Calu3 (cell line): ENCODE results near the gene IPPK. TPM values are rescaled to one million over a fixed set of nuclear protein-coding genes. Genes with fewer than 3 reads are reported as not detected.

Experiments used
- BruUV-seq: library from RNA; stranded (reverse); fragments of 400-500 nt; replicated peaks from 2 replicates; lab custom pipeline; 2021; lab: Mats Ljungman, UMichigan
- CTCF ChIA-PET: fragments of 300-600 bp; sonication (Branson Sonifier 250); formaldehyde crosslinking; loops from one replicate; lab custom pipeline; 2022; ENCODE audit warnings: antibody characterized with exemption; lab: Charles Lee
- DNase-seq: peaks from one replicate; pipeline ENCODE4 v3.0.0; 2022
- H3K27ac Mint-ChIP-seq: one replicate; pipeline ENCODE4 v1.8.0; 2022; ENCODE audit warnings: mixed read lengths; ENCODE audit not compliant: unreplicated experiment
- H3K27me3 Mint-ChIP-seq: one replicate; pipeline ENCODE4 v1.8.0; 2022; ENCODE audit warnings: mixed read lengths; ENCODE audit not compliant: unreplicated experiment
- H3K36me3 Mint-ChIP-seq: one replicate; pipeline ENCODE4 v1.8.0; 2022; ENCODE audit warnings: mild to moderate bottlenecking, moderate library complexity, mixed read lengths; ENCODE audit not compliant: insufficient read depth, unreplicated experiment
- H3K4me1 Mint-ChIP-seq: one replicate; pipeline ENCODE4 v1.8.0; 2022; ENCODE audit warnings: mild to moderate bottlenecking, low read depth, mixed read lengths; ENCODE audit not compliant: unreplicated experiment
- H3K4me3 Mint-ChIP-seq: one replicate; pipeline ENCODE4 v1.8.0; 2022; ENCODE audit warnings: mild to moderate bottlenecking, low read depth, moderate library complexity, mixed read lengths; ENCODE audit not compliant: unreplicated experiment
- H3K9me3 Mint-ChIP-seq: one replicate; pipeline ENCODE4 v1.8.0; 2022; ENCODE audit warnings: low read depth, mixed read lengths; ENCODE audit not compliant: unreplicated experiment
- intact Hi-C: fragments of 100-400 bp; cut with micrococcal nuclease; formaldehyde crosslinking; loops from one replicate; pipeline ENCODE4 v1.10.0; 2022; ENCODE audit not compliant: unreplicated experiment
- total RNA-seq: library from RNA; stranded (reverse); gene quantifications from 2 replicates; pipeline ENCODE4 v1.2.3, GENCODE V29; 2022
- TF ChIP-seq, protein P1 (sequence below): fragments of 200-600 bp; IDR thresholded peaks from one replicate; pipeline ENCODE4 v1.8.0; 2022; ENCODE audit warnings: antibody characterized with exemption; ENCODE audit not compliant: unreplicated experiment

The IPPK gene
- total RNA-seq, 1 experiment from 2014 or later: 8.9 TPM

DNA sequence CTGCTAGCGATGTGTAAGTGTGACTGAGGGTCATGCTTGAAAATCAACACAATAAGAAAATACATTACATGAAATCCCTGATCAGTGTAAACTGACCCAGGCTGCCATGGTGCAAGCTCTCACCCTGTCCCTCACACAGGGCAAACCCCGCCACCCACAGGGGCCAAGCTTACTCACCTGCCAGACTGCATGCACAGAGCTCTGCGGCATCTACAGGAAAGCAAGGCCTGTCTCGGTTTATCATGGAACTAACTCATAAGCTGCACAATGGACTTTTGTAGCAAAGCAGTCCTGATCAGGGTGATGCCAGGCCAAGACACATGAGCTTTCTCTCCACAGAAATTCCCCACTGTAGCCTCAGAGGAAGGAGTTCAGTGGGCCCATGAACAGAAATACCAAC lies 9.7 kb downstream of the IPPK start:
- Mint-ChIP-seq H3K36me3 (peaks cover 11% of the 10 kb centered on the region), H3K4me1 (peaks cover 7% of the 10 kb centered on the region), H3K27me3 (no peaks in the 10 kb centered on the region), H3K9me3 (no peaks in the 10 kb centered on the region), H3K4me3 (no peak overlapping the region), H3K27ac (no peak overlapping the region)
- TF ChIP-seq, protein P1, sequence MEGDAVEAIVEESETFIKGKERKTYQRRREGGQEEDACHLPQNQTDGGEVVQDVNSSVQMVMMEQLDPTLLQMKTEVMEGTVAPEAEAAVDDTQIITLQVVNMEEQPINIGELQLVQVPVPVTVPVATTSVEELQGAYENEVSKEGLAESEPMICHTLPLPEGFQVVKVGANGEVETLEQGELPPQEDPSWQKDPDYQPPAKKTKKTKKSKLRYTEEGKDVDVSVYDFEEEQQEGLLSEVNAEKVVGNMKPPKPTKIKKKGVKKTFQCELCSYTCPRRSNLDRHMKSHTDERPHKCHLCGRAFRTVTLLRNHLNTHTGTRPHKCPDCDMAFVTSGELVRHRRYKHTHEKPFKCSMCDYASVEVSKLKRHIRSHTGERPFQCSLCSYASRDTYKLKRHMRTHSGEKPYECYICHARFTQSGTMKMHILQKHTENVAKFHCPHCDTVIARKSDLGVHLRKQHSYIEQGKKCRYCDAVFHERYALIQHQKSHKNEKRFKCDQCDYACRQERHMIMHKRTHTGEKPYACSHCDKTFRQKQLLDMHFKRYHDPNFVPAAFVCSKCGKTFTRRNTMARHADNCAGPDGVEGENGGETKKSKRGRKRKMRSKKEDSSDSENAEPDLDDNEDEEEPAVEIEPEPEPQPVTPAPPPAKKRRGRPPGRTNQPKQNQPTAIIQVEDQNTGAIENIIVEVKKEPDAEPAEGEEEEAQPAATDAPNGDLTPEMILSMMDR: no peak
- DNase-seq: no peak
- CTCF ChIA-PET: no interaction called here
- no TSS peak for BruUV-seq
- intact Hi-C loops: no loop called here

DNA sequence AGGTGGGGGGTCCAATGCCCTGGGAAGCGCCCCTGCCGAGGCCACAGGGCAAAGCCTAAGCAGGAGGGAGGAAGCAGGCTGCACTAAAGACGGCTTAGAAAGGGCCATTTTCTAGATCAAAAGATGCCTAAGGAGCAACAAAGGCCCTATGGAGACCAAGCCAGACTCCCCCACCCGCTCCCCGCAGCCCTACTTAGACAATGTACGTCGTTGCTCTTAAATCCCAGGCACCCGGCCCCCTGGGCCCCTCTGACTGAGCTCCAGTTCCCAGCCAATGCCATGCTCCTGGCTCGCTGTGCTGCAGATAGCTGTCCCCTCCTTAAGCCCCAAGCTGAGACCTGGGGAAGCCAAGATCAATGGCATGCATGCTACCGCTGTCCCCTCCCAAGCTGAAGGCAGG lies 10.3 kb downstream of the IPPK start:
- CTCF ChIA-PET: interaction anchor here (0.6 kb wide), 1 partner anchor 46 kb away, joined by 3 read pairs; no protein-coding TSS in a partner anchor
- H3K4me1 Mint-ChIP-seq: peaks cover 2% of the 10 kb centered on the region

DNA sequence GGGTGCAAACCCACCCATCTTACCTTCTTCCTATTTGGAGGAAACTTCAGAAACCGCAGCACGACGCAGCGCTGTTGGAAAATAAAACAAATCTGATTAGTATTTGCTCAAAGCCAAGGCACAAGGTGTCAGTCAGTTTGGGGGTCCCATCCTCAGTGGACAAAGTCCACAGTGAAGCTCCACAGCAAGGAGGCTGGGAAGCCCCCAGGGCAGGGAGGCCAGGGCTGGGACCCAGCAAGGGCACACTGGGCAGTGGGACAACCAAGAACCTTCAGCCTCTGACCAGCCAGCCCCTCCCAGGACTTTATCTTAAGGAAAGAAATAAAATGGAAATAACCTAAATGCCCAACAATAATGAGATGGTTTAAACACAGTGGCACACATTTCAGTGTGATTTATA lies 11.3 kb downstream of the IPPK start:
- H3K9me3 Mint-ChIP-seq: no peaks in the 10 kb centered on the region
- CTCF ChIA-PET: no interaction called here
- no peak overlapping the region for H3K4me3 Mint-ChIP-seq
- no TSS peak for BruUV-seq
- H3K4me1 Mint-ChIP-seq: no peaks in the 10 kb centered on the region
- no peak overlapping the region for H3K27ac Mint-ChIP-seq
- no peak for DNase-seq
- intact Hi-C loops: no loop called here
- H3K36me3 Mint-ChIP-seq: peaks cover 12% of the 10 kb centered on the region
- no peaks in the 10 kb centered on the region for H3K27me3 Mint-ChIP-seq
- TF ChIP-seq, protein P1: no peak

More for the DNA sequence above, 10.3 kb downstream of the IPPK start:
- intact Hi-C loops: no loop called here
- TF ChIP-seq, protein P1: no peak
- no peak for DNase-seq
- peaks cover 11% of the 10 kb centered on the region for H3K36me3 Mint-ChIP-seq
- no peak overlapping the region for H3K27ac Mint-ChIP-seq
- no peaks in the 10 kb centered on the region for H3K27me3 Mint-ChIP-seq
- no peaks in the 10 kb centered on the region for H3K9me3 Mint-ChIP-seq
- H3K4me3 Mint-ChIP-seq: no peak overlapping the region
- BruUV-seq: no TSS peak

DNA sequence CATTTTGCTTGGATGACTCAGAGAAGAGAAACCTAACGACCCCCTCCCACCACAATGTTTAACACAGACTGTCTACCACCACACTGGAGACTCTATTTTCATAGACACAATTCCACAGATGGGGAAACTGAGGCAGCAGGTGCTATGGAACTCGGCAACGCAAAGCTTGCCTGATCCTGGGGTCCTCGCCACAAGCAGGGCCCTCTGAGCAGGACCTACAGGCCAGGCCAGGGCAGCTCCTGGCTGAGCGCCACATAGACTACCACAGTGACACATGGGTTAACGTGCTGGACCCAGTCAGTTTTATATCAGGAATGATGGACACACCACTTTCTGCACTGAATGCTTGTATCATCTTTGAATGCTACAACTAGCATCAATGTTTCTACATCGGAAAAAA lies 11.8 kb downstream of the IPPK start:
- H3K27me3 Mint-ChIP-seq: no peaks in the 10 kb centered on the region
- no peaks in the 10 kb centered on the region for H3K9me3 Mint-ChIP-seq
- CTCF ChIA-PET: interaction anchor here (0.7 kb wide), 1 partner anchor 162 kb away, joined by 5 read pairs; no protein-coding TSS in a partner anchor
- no peak overlapping the region for H3K27ac Mint-ChIP-seq
- H3K4me1 Mint-ChIP-seq: no peaks in the 10 kb centered on the region
- intact Hi-C loops: no loop called here
- TF ChIP-seq, protein P1: no peak
- BruUV-seq: no TSS peak
- DNase-seq: no peak
- peaks cover 16% of the 10 kb centered on the region for H3K36me3 Mint-ChIP-seq
- H3K4me3 Mint-ChIP-seq: no peak overlapping the region
